GM12864 (cell line): ENCODE results near the gene AGFG2.

Experiments
- DNase-seq: peaks from one replicate; pipeline ENCODE4 v3.0.0-alpha.2; 2011; ENCODE audit warnings: low read depth
- H3K4me3 ChIP-seq: 2 replicates; pipeline ENCODE4 v1.5.1; 2011; ENCODE audit warnings: mild to moderate bottlenecking, low read depth, low read length, control low read depth
- CTCF ChIP-seq: IDR thresholded peaks from 2 replicates; pipeline ENCODE4 v1.5.1; 2011; ENCODE audit warnings: low read depth, mild to moderate bottlenecking, moderate library complexity, low read length, control low read depth, inconsistent platforms; ENCODE audit errors: missing control alignments

Gene AGFG2

GRCh38 chr7:100595188-100595587, 56.2 kb downstream of the AGFG2 start:
- TF ChIP-seq CTCF: no peak
- no peak for DNase-seq
- no peak overlapping the region for H3K4me3 ChIP-seq

DNA sequence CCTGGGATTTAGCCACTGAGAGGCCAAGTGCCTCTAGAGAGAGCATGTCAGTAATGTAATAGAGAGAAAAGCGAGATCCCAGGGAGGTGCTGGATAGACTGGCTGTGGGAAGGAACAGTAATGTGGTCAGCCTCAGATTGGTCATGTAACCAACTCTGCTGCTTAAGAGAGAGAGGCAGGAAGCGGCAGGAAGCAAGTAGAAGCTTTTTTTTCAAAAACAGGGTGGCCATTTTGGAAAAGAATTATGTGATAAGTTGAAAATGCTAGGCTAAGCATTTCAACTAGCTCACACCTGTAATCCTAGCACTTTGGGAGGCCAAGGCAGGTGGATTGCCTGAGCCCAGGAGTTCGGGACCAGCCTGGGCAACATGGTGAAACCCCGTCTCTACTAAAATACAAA, 59.4 kb downstream of the AGFG2 start:
- DNase-seq: no peak
- TF ChIP-seq CTCF: no peak
- H3K4me3 ChIP-seq: no peak overlapping the region

GRCh38 chr7:100599911-100600729, 61.1 kb downstream of the AGFG2 start:
- TF ChIP-seq CTCF: peak; percentile 33
- H3K4me3 ChIP-seq: no peak overlapping the region
- no peak for DNase-seq

- H3K4me3 ChIP-seq: no peak overlapping the region
- TF ChIP-seq CTCF: no peak
- no peak for DNase-seq
Measured at GRCh38 chr7:100600730-100601038, 61.7 kb downstream of the AGFG2 start.

DNA sequence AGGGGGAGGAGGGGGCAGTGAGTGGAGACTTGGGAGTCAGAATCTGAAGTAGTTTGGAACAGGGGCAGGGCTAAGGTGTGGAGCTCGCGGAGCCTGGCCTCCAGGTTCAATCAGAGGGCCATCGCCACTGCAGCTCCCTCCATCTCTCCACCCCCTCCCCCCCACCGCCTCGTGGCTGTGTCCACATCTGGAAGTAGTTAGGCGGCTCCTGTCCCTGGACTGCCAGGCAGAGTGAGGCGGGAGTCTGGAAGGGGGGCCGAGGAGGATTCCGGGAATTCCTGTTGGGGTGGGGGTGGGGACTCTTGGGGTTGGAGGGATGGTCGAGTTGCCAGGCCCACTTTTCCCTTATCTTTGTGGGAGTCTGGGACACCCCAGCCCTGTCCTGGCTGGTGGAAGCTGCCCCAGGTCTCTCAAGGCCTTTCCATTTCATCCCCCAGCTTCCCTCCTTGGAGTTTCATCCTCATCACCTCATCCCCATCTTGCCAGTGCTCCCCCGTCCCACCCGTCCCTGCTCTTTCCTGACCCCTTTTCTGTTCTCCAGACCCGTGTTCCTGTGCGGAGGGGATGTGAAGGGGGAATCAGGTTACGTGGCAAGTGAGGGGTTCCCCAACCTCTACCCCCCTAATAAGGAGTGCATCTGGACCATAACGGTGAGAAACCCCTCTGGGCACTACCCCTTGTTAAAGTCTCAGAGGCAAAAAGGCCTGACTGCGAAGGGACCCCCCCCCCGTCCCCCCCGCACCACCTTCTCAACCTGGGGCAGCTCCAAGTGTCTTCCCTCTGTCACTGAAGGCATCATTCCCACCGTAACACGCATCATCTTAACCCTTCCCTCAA, 64.1 kb downstream of the AGFG2 start:
- TF ChIP-seq CTCF: no peak
- no peak overlapping the region for H3K4me3 ChIP-seq
- no peak for DNase-seq

GRCh38 chr7:100603726-100604027, 64.7 kb downstream of the AGFG2 start:
- TF ChIP-seq CTCF: no peak
- no peak for DNase-seq

More at GRCh38 chr7:100603726-100604027, 64.7 kb downstream of the AGFG2 start:
- peak overlapping the region; percentile 35 for H3K4me3 ChIP-seq
